Measurements from ENCODE around the gene KHDC4.

DNA sequence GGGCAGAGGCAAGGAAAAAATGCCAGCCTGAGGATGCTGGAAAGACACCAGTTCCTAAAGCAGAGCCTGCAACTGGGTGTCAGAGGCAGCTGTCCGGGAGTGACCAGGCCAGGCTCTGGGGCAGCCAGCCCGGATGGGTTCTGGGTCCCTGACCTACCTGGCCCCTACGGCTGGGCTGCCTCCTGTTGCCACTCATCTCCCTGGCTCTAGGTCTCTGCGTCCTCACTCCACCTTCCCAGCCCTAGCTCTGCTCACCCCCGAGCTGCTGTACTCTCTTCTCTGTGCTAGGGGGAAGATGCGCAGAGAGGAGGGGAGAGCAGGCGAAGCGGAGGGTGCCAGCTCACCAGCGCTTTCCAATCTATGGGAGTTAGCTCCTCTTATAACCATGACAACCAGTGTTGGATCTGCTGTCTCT, 35.2 kb upstream of the KHDC4 start:
- TF ChIP-seq, protein P1, sequence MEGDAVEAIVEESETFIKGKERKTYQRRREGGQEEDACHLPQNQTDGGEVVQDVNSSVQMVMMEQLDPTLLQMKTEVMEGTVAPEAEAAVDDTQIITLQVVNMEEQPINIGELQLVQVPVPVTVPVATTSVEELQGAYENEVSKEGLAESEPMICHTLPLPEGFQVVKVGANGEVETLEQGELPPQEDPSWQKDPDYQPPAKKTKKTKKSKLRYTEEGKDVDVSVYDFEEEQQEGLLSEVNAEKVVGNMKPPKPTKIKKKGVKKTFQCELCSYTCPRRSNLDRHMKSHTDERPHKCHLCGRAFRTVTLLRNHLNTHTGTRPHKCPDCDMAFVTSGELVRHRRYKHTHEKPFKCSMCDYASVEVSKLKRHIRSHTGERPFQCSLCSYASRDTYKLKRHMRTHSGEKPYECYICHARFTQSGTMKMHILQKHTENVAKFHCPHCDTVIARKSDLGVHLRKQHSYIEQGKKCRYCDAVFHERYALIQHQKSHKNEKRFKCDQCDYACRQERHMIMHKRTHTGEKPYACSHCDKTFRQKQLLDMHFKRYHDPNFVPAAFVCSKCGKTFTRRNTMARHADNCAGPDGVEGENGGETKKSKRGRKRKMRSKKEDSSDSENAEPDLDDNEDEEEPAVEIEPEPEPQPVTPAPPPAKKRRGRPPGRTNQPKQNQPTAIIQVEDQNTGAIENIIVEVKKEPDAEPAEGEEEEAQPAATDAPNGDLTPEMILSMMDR (conservative IDR thresholded peaks at IDR 0.05 in 1 of 2, IDR thresholded peaks at IDR 0.05 in 1 of 2; ENCODE audit: low read depth in 1 of 2, low read length in 2 of 2), result no peak
- no peak for TF ChIP-seq EZH2 (IDR thresholded peaks at IDR 0.05; ENCODE audit: low read length, missing control alignments)
